GM18498 (cell line): Measurements from ENCODE around the gene C6orf163.

Experiments
- ATAC-seq: cut with Tn5 transposase; IDR thresholded peaks from one replicate; pipeline ENCODE4 v1.9.1; 2021; ENCODE audit warnings: mild to moderate bottlenecking, moderate library complexity; ENCODE audit not compliant: unreplicated experiment

Gene C6orf163

GRCh38 chr6:87351583-87351982, 7.0 kb downstream of the C6orf163 start:
- ATAC-seq, result no peak

- no peak for ATAC-seq
These were observed 11.6 kb downstream of the C6orf163 start for GRCh38 chr6:87356181-87356580.

- ATAC-seq, result no peak
These were observed 13.0 kb downstream of the C6orf163 start for GRCh38 chr6:87357479-87358196.

GRCh38 chr6:87364602-87365252, 20.1 kb downstream of the C6orf163 start:
- ATAC-seq, result no peak

- ATAC-seq, result no peak
These were observed 21.6 kb downstream of the C6orf163 start for GRCh38 chr6:87366072-87366827.

- ATAC-seq, result no peak
These were observed 22.3 kb downstream of the C6orf163 start for GRCh38 chr6:87366899-87367298.

GRCh38 chr6:87373377-87373776, 28.8 kb downstream of the C6orf163 start:
- ATAC-seq, result no peak

- ATAC-seq, result no peak
These were observed 30.7 kb downstream of the C6orf163 start for GRCh38 chr6:87375315-87375714.

GRCh38 chr6:87376643-87377042, 32.0 kb downstream of the C6orf163 start:
- ATAC-seq, result no peak

- ATAC-seq, result peak; percentile 51
These were observed 34.3 kb downstream of the C6orf163 start for GRCh38 chr6:87378947-87379346.

- ATAC-seq, result no peak
These were observed 38.2 kb downstream of the C6orf163 start for GRCh38 chr6:87382861-87383260.

- no peak for ATAC-seq
These were observed 39.4 kb downstream of the C6orf163 start for GRCh38 chr6:87384038-87384437.

- no peak for ATAC-seq
These were observed 39.8 kb downstream of the C6orf163 start for GRCh38 chr6:87384449-87384848.

GRCh38 chr6:87391334-87391733, 46.7 kb downstream of the C6orf163 start:
- peak; percentile 59 for ATAC-seq

GRCh38 chr6:87393026-87393622, 48.5 kb downstream of the C6orf163 start:
- peak; percentile 76 for ATAC-seq

GRCh38 chr6:87395431-87395830, 50.8 kb downstream of the C6orf163 start:
- no peak for ATAC-seq

- peak; percentile 89 for ATAC-seq
These were observed 52.2 kb downstream of the C6orf163 start for GRCh38 chr6:87396595-87397392.

- ATAC-seq, result no peak
These were observed 53.0 kb downstream of the C6orf163 start for GRCh38 chr6:87397656-87398055.

GRCh38 chr6:87401832-87402231, 57.2 kb downstream of the C6orf163 start:
- no peak for ATAC-seq

- peak; percentile 16 for ATAC-seq
These were observed 62.9 kb downstream of the C6orf163 start for GRCh38 chr6:87407561-87407900.
